ENCODE measurements around the gene ARID2.

DNA sequence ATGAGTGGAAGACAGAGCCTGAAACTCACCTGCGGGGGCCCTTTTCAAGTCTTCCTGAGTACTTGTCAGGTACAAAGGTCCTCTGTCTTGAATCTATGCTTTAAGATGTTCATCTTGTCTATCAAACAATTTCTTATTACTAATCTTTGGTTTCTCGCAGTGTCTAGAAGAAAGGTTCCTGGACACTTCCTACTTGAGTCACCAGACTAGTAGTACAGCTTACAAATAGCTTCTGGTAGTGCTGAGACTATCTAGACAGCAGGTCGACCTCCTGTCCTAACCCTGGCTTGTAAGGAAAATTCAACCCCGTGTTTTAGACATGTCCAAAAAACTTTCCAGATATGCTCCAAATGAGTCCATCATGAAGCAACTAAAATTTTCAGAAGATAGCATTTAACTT, 11.2 kb upstream of the ARID2 start:
- TF ChIP-seq, protein P1, sequence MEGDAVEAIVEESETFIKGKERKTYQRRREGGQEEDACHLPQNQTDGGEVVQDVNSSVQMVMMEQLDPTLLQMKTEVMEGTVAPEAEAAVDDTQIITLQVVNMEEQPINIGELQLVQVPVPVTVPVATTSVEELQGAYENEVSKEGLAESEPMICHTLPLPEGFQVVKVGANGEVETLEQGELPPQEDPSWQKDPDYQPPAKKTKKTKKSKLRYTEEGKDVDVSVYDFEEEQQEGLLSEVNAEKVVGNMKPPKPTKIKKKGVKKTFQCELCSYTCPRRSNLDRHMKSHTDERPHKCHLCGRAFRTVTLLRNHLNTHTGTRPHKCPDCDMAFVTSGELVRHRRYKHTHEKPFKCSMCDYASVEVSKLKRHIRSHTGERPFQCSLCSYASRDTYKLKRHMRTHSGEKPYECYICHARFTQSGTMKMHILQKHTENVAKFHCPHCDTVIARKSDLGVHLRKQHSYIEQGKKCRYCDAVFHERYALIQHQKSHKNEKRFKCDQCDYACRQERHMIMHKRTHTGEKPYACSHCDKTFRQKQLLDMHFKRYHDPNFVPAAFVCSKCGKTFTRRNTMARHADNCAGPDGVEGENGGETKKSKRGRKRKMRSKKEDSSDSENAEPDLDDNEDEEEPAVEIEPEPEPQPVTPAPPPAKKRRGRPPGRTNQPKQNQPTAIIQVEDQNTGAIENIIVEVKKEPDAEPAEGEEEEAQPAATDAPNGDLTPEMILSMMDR (IDR thresholded peaks at IDR 0.05), result no peak
- TF ChIP-seq POLR2AphosphoS5 (IDR thresholded peaks at IDR 0.05) (no peak), POLR2A (IDR thresholded peaks at IDR 0.05) (no peak)
